ENCODE results near the gene TRIP6.

GRCh38 chr7:100837099-100837836 lies 29.9 kb upstream of the TRIP6 start:
- TF ChIP-seq POLR2A (IDR thresholded peaks at IDR 0.05) (peak; percentile 13 to 42), CTCF (IDR thresholded peaks at IDR 0.05 in 4 of 5, conservative IDR thresholded peaks at IDR 0.05 in 1 of 5) (no peak)

Data from gastrocnemius medialis (tissue), 4 donors.